ENCODE data around the gene TMEM121.

Gene TMEM121

GRCh38 chr14:105495990-105496830 is 30.2 kb upstream of the TMEM121 start:
- no peak overlapping the region for H3K4me3 ChIP-seq (ENCODE audit: low read length)
- DNase-seq (ENCODE audit: low read depth), result no peak
- TF ChIP-seq CTCF (IDR thresholded peaks at IDR 0.05; ENCODE audit: insufficient read depth, low read depth, low read length, missing control alignments), result no peak

- no peak overlapping the region for H3K4me3 ChIP-seq (ENCODE audit: low read length)
- no peak for TF ChIP-seq CTCF (IDR thresholded peaks at IDR 0.05; ENCODE audit: insufficient read depth, low read depth, low read length, missing control alignments)
- DNase-seq (ENCODE audit: low read depth), result no peak
These were observed 29.4 kb upstream of the TMEM121 start for GRCh38 chr14:105496831-105497591.

GRCh38 chr14:105497671-105498429 is 28.5 kb upstream of the TMEM121 start:
- TF ChIP-seq CTCF (IDR thresholded peaks at IDR 0.05; ENCODE audit: insufficient read depth, low read depth, low read length, missing control alignments), result no peak
- H3K4me3 ChIP-seq (ENCODE audit: low read length), result no peak overlapping the region
- DNase-seq (ENCODE audit: low read depth), result no peak

- no peak for DNase-seq (ENCODE audit: low read depth)
- no peak for TF ChIP-seq CTCF (IDR thresholded peaks at IDR 0.05; ENCODE audit: insufficient read depth, low read depth, low read length, missing control alignments)
- no peak overlapping the region for H3K4me3 ChIP-seq (ENCODE audit: low read length)
These were observed 27.7 kb upstream of the TMEM121 start for GRCh38 chr14:105498430-105499255.

GRCh38 chr14:105499256-105500035 is 26.9 kb upstream of the TMEM121 start:
- DNase-seq (ENCODE audit: low read depth), result peak; percentile 49
- H3K4me3 ChIP-seq (ENCODE audit: low read length), result no peak overlapping the region
- TF ChIP-seq CTCF (IDR thresholded peaks at IDR 0.05; ENCODE audit: insufficient read depth, low read depth, low read length, missing control alignments), result no peak
